ENCODE measurements around the gene DYRK3. TPM values are rescaled to one million over a fixed set of nuclear protein-coding genes. Genes with fewer than 3 reads are reported as not detected.

DYRK3 gene
- total and polyA plus RNA-seq, 9 of the 15 experiments (the other 6 are each of a cell fraction or from before 2014, with no cell fraction given), result 4.5 to 33.7 (median 25.7) TPM

GRCh38 chr1:206676499-206676898 lies 41.2 kb downstream of the DYRK3 start (continued):
- TF ChIP-seq SMAD2 (IDR thresholded peaks at IDR 0.05; ENCODE audit: low read depth, low read length), result no peak
- peak; percentile 56 for TF ChIP-seq ZNF592 (IDR thresholded peaks at IDR 0.05)

- no peak for ATAC-seq
- POLR2A ChIA-PET, result no interaction called here
- TF ChIP-seq KAT2B (IDR thresholded peaks at IDR 0.05; ENCODE audit: low read depth, low read length), result no peak
- TF ChIP-seq FOXJ2 (tag; IDR thresholded peaks at IDR 0.05), result no peak
- TF ChIP-seq RCOR1 (IDR thresholded peaks at IDR 0.05; ENCODE audit: borderline replicate concordance in 1 of 2, low read depth in 2 of 2, low read length in 2 of 2), result no peak
- no peak for TF ChIP-seq MIER1 (IDR thresholded peaks at IDR 0.05; ENCODE audit: low read depth)
- TF ChIP-seq NFYB (IDR thresholded peaks at IDR 0.05; ENCODE audit: extremely low read depth, insufficient read length), result no peak
- no peak for TF ChIP-seq HBP1 (CRISPR knock-in tag; IDR thresholded peaks at IDR 0.05)
- no peak for TF ChIP-seq MECOM (CRISPR knock-in tag; IDR thresholded peaks at IDR 0.05)
- TF ChIP-seq SMARCA5 (IDR thresholded peaks at IDR 0.05), result no peak
- no peak for TF ChIP-seq KAT8 (IDR thresholded peaks at IDR 0.05; ENCODE audit: low read depth)
- TF ChIP-seq PHTF2 (CRISPR knock-in tag; IDR thresholded peaks at IDR 0.05), result no peak
- TF ChIP-seq NBN (IDR thresholded peaks at IDR 0.05; ENCODE audit: low read depth), result no peak
- TF ChIP-seq NFIX (CRISPR knock-in tag; IDR thresholded peaks at IDR 0.05; ENCODE audit: low read depth), result no peak
- TF ChIP-seq MYC (IDR thresholded peaks at IDR 0.05; ENCODE audit: low read depth, low read length), result no peak
- no peak for TF ChIP-seq MYC (CRISPR knock-in tag; IDR thresholded peaks at IDR 0.05; ENCODE audit: borderline replicate concordance, low read depth)
- no peak for TF ChIP-seq ETV6 (IDR thresholded peaks at IDR 0.05; ENCODE audit: borderline replicate concordance in 1 of 2, low read depth in 2 of 2, low read length in 1 of 2)
- no peak for TF ChIP-seq ETV6 (CRISPR knock-in tag; IDR thresholded peaks at IDR 0.05; ENCODE audit: borderline replicate concordance)
Measured at GRCh38 chr1:206678490-206678889, 43.2 kb downstream of the DYRK3 start.

More at GRCh38 chr1:206678490-206678889, 43.2 kb downstream of the DYRK3 start:
- Histone ChIP-seq H3K36me3 (ENCODE audit: control insufficient read depth, insufficient read depth, low read length) (no peaks in the 10 kb centered on the region), H3K9me3 (replicated peaks; ENCODE audit: control insufficient read depth, insufficient read depth, low read depth, low read length) (no peaks in the 10 kb centered on the region), H3K4me3 (no peak overlapping the region), H3K9me1 (ENCODE audit: control insufficient read depth, insufficient read depth, low read length) (peaks cover 3% of the 10 kb centered on the region), H3K9ac (ENCODE audit: insufficient read depth in 1 of 2, low read depth in 2 of 2, low read length in 2 of 2) (no peak overlapping the region), H3K27me3 (ENCODE audit: control insufficient read depth in 2 of 2, insufficient read depth in 2 of 2, low read length in 2 of 2) (no peaks in the 10 kb centered on the region; a peak in 1 of 5 replicates), H3K79me2 (ENCODE audit: control insufficient read depth, insufficient read depth, low read length) (no peaks in the 10 kb centered on the region), H2AFZ (ENCODE audit: low read depth, low read length) (peak overlapping the region; percentile 20), H4K20me1 (replicated peaks; ENCODE audit: control insufficient read depth, insufficient read depth, low read length) (no peaks in the 10 kb centered on the region), H3K4me2 (ENCODE audit: insufficient read depth, low read length) (no peak overlapping the region), H3K27ac (ENCODE audit: extremely low read depth, low read depth, low read length) (no peak overlapping the region), H3K4me1 (replicated peaks in 1 of 2; ENCODE audit: control insufficient read depth in 2 of 2, insufficient read depth in 2 of 2, low read length in 2 of 2) (peaks cover 27 to 63% of the 10 kb centered on the region in 2 experiments)
- WGBS (ENCODE audit: insufficient coverage, low coverage, missing lambda C conversion rate), result 35% methylated on average over 3 of the region's 3 CpGs
- no TSS peak for BruUV-seq (replicated peaks)
- CTCF ChIA-PET (ENCODE audit: low intra/inter-chr PET ratio), result no interaction called here
- in situ Hi-C loops (cut with MboI), result no loop called here
- FAIRE-seq (no peak), DNase-seq (ENCODE audit: extremely low read depth in 1 of 4, low spot score in 3 of 4) (no peak)
- intact Hi-C loops (cut with micrococcal nuclease), result no loop called here
